HG03575 (cell line): Measurements from ENCODE around the gene ALOX15B.
"Not testable (repeated sequence)": the region's sequence is repeated elsewhere in the genome, so short reads cannot be mapped to it uniquely, and the experiment has no call there.

Experiments used
- ATAC-seq: cut with Tn5 transposase; IDR thresholded peaks from one replicate; pipeline ENCODE4 v1.9.1; 2021; ENCODE audit not compliant: unreplicated experiment, insufficient number of reproducible peaks, low FRiP score; ENCODE audit errors: extremely low read depth

ALOX15B gene

GRCh38 chr17:8012996-8013640 lies 25.7 kb upstream of the ALOX15B start:
- ATAC-seq: no peak

GRCh38 chr17:8013731-8014557 lies 24.9 kb upstream of the ALOX15B start:
- no peak for ATAC-seq

- ATAC-seq: no peak
Observed at GRCh38 chr17:8014558-8014850, 24.4 kb upstream of the ALOX15B start.

- no peak for ATAC-seq
Observed at GRCh38 chr17:8015236-8015956, 23.5 kb upstream of the ALOX15B start.

- ATAC-seq: no peak
Observed at GRCh38 chr17:8015957-8016631, 22.8 kb upstream of the ALOX15B start.

GRCh38 chr17:8016632-8017424 lies 22.0 kb upstream of the ALOX15B start:
- ATAC-seq: no peak

- no peak for ATAC-seq
Observed at GRCh38 chr17:8018436-8018835, 20.4 kb upstream of the ALOX15B start.

GRCh38 chr17:8019166-8019565 lies 19.7 kb upstream of the ALOX15B start:
- no peak for ATAC-seq

GRCh38 chr17:8019665-8020650 lies 18.9 kb upstream of the ALOX15B start:
- no peak for ATAC-seq

- ATAC-seq: no peak
Observed at GRCh38 chr17:8020776-8021564, 17.9 kb upstream of the ALOX15B start.

- ATAC-seq: no peak
Observed at GRCh38 chr17:8021565-8022359, 17.1 kb upstream of the ALOX15B start.

GRCh38 chr17:8022360-8023003 lies 16.4 kb upstream of the ALOX15B start:
- no peak for ATAC-seq

- ATAC-seq: not testable (repeated sequence)
Observed at GRCh38 chr17:8024161-8024560, 14.7 kb upstream of the ALOX15B start.

GRCh38 chr17:8025176-8025911 lies 13.5 kb upstream of the ALOX15B start:
- no peak for ATAC-seq

- ATAC-seq: no peak
Observed at GRCh38 chr17:8029121-8029520, 9.7 kb upstream of the ALOX15B start.
